DMS53 treated with DMSO at 0.1 percent for 48 hours (cell line): ENCODE results near the gene TTC34.
"Not testable (repeated sequence)": the region's sequence is repeated elsewhere in the genome, so short reads cannot be mapped to it uniquely, and the experiment has no call there.

Experiments used
- DNase-seq: peaks from one replicate; lab custom pipeline; 2025; ENCODE audit not compliant: unreplicated experiment; lab: John Stamatoyannopoulos, UW

Gene TTC34

GRCh38 chr1:2799811-2800663 lies 1.5 kb downstream of the TTC34 start:
- DNase-seq: no peak

- not testable (repeated sequence) for DNase-seq
These were observed 2.5 kb downstream of the TTC34 start for GRCh38 chr1:2798958-2799357.

- DNase-seq: no peak
These were observed 3.8 kb downstream of the TTC34 start for GRCh38 chr1:2797741-2798016.

GRCh38 chr1:2796890-2797740 lies 4.4 kb downstream of the TTC34 start:
- DNase-seq: no peak

- DNase-seq: no peak
These were observed 5.6 kb downstream of the TTC34 start for GRCh38 chr1:2795926-2796325.

GRCh38 chr1:2791027-2791760 lies 10.3 kb downstream of the TTC34 start:
- DNase-seq: no peak

- no peak for DNase-seq
These were observed 11.4 kb downstream of the TTC34 start for GRCh38 chr1:2789986-2790581.

- no peak for DNase-seq
These were observed 12.1 kb downstream of the TTC34 start for GRCh38 chr1:2789164-2789985.

- no peak for DNase-seq
These were observed 12.9 kb downstream of the TTC34 start for GRCh38 chr1:2788506-2789163.

- DNase-seq: no peak
These were observed 14.2 kb downstream of the TTC34 start for GRCh38 chr1:2787163-2787911.

- DNase-seq: no peak
These were observed 14.9 kb downstream of the TTC34 start for GRCh38 chr1:2786329-2787162.

- no peak for DNase-seq
These were observed 15.7 kb downstream of the TTC34 start for GRCh38 chr1:2785631-2786328.

- DNase-seq: no peak
These were observed 16.5 kb downstream of the TTC34 start for GRCh38 chr1:2784854-2785630.

GRCh38 chr1:2783435-2784397 lies 17.8 kb downstream of the TTC34 start:
- DNase-seq: no peak

GRCh38 chr1:2783069-2783434 lies 18.4 kb downstream of the TTC34 start:
- DNase-seq: no peak

- DNase-seq: no peak
These were observed 19.9 kb downstream of the TTC34 start for GRCh38 chr1:2781627-2782026.
